ENCODE results near the gene CLEC11A. TPM values are rescaled to one million over a fixed set of nuclear protein-coding genes. Genes with fewer than 3 reads are reported as not detected.
A peak's percentile ranks its signal among the peaks of the same experiment; 100 is the strongest.

The CLEC11A gene
- total RNA-seq, 5 donors from 2014 or later (not counting 1 experiment from before 2014, with no cell fraction given) = 1.4 to 5.0 (median 3.7) TPM

DNA sequence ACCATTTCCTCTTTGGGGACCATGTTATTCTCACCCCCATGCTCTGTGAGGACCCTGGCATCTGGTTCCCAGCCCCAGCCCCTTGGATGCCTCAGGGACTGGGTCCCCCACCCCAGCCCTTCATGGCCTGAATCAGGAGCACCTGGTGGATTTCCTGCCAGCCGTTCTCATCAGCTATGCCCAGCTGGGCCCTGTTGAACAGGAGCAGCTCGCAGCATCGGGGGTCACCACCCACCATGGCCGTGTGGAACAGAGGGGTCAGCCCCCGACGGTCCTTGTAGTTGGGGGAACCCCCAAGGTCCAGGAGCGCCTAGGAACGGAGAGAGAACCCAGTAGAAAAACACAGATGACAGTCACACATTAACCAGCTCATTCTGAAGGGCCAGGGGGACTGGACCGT is 11.4 kb upstream of the CLEC11A start:
- Mint-ChIP-seq H3K4me1 (peaks cover 7 to 15% (median 9%) of the 10 kb centered on the region in 3 donors), H3K36me3 (no peaks in the 10 kb centered on the region), H3K27ac (no peak overlapping the region), H3K27me3 (peaks cover 31 to 70% of the 10 kb centered on the region in 2 donors), H3K9me3 (no peaks in the 10 kb centered on the region), H3K4me3 (no peak overlapping the region)
- Histone ChIP-seq H3K4me1 (ENCODE audit: control insufficient read depth in 1 of 2, extremely low read depth in 1 of 2, insufficient read depth in 2 of 2, low read length in 2 of 2) (peaks cover 0 to 18% of the 10 kb centered on the region in 2 experiments), H3K9me3 (no peaks in the 10 kb centered on the region), H3K27me3 (replicated peaks in 1 of 2; ENCODE audit: control insufficient read depth in 2 of 2, extremely low read depth in 1 of 2, insufficient read depth in 2 of 2, low read length in 1 of 2) (peaks cover 0 to 65% of the 10 kb centered on the region in 2 experiments), H3K27ac (ENCODE audit: low read length) (no peak overlapping the region), H3K36me3 (ENCODE audit: control insufficient read depth in 2 of 2, extremely low read depth in 1 of 2, insufficient read depth in 1 of 2, low read length in 1 of 2) (no peaks in the 10 kb centered on the region), H3K4me3 (ENCODE audit: control insufficient read depth in 1 of 2, extremely low read depth in 1 of 2, low read length in 1 of 2) (no peak overlapping the region)
- ChIA-PET POLR2A (no interaction called here), CTCF (no interaction called here)
- 49% methylated on average over 9 of the region's 9 CpGs for WGBS (ENCODE audit: insufficient coverage)
- no peak for ATAC-seq (replicated peaks in 1 of 4)
- no peak for DNase-seq

DNA sequence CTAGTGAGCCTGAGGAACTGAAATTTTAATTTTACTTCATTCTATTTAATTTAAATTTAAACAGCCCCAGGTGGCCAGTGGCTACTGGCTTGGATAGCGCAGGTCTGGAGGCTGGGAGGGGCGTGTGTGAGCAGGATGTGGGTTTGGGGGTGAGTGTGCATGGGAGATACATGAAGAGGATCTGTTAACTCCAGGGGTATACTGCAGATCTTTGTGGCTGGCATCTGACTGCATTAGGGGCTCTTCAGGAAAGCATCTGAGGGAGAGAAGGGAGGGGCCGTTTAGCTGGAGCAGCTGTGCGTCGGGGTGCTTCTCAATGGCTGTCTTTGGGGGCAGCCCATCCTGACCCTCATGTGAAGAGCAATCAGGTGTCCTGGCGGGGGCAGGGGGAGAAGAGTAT is 10.3 kb upstream of the CLEC11A start:
- Histone ChIP-seq H3K36me3 (ENCODE audit: control insufficient read depth in 2 of 2, extremely low read depth in 1 of 2, insufficient read depth in 1 of 2, low read length in 1 of 2) (no peaks in the 10 kb centered on the region), H3K4me3 (ENCODE audit: control insufficient read depth in 1 of 2, extremely low read depth in 1 of 2, low read length in 1 of 2) (no peak overlapping the region), H3K27me3 (replicated peaks in 1 of 2; ENCODE audit: control insufficient read depth in 2 of 2, extremely low read depth in 1 of 2, insufficient read depth in 2 of 2, low read length in 1 of 2) (peaks cover 0 to 75% of the 10 kb centered on the region in 2 experiments), H3K9me3 (no peaks in the 10 kb centered on the region), H3K27ac (ENCODE audit: low read length) (no peak overlapping the region), H3K4me1 (ENCODE audit: control insufficient read depth in 1 of 2, extremely low read depth in 1 of 2, insufficient read depth in 2 of 2, low read length in 2 of 2) (peaks cover 0 to 23% of the 10 kb centered on the region in 2 experiments)
- Mint-ChIP-seq H3K4me1 (peaks cover 11 to 15% (median 11%) of the 10 kb centered on the region in 3 donors), H3K27me3 (peaks cover 38 to 74% of the 10 kb centered on the region in 2 donors), H3K36me3 (no peaks in the 10 kb centered on the region), H3K9me3 (no peaks in the 10 kb centered on the region), H3K27ac (no peak overlapping the region), H3K4me3 (peak overlapping the region in 1 of 3 donors; percentile 43)
- CTCF ChIA-PET = no interaction called here
- WGBS (ENCODE audit: insufficient coverage) = 12% methylated on average over 6 of the region's 6 CpGs
- POLR2A ChIA-PET = no interaction called here
- ATAC-seq (replicated peaks in 1 of 4) (peak in 2 of 4 experiments; percentile 37 to 52), DNase-seq (no peak)

DNA sequence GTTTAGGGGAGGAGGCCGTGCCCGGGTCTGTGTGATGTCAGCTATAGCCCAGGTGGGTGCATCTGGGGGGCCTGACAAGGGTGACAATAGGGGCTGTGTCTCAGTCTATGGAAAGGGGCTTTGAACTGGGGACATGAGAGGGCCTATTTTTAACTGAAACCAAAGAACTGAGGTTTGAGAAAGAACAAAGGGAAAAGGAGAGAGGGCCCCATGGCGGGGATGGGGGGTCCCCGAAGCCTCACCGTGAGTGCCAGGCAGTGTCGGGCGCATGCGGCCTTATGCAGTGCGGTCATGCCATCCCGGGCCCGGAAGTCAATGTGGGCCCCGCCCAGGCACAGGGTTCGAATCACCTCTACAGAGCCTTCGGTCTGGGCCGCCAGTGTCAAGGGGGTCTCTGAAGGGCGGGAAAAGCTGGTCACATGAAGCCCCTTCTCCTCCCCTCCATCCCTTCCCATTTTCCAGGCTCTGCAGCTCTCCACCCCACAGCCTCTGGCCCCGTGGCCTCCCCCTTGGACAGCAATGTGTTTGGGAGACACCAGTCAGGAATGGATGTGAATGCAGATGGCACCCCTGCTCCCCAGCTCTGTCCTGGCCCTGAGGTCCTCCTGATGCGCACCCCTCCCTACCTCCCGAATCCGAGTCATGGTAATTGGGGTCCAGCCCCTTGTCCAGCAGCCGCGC is 9.5 kb upstream of the CLEC11A start:
- Mint-ChIP-seq H3K36me3 (no peaks in the 10 kb centered on the region), H3K9me3 (no peaks in the 10 kb centered on the region), H3K4me1 (peaks cover 11 to 15% (median 11%) of the 10 kb centered on the region in 3 donors), H3K27ac (no peak overlapping the region), H3K4me3 (peak overlapping the region in 1 of 3 donors; percentile 43), H3K27me3 (peaks cover 39 to 72% of the 10 kb centered on the region in 2 donors)
- ATAC-seq (replicated peaks in 1 of 4) (peak in 2 of 4 experiments; percentile 34 to 79), DNase-seq (peak in 6 of 35 experiments; percentile 12 to 47 (median 33))
- peaks cover 0 to 29% of the 10 kb centered on the region in 2 experiments for H3K4me1 ChIP-seq (ENCODE audit: control insufficient read depth in 1 of 2, extremely low read depth in 1 of 2, insufficient read depth in 2 of 2, low read length in 2 of 2)
- no peaks in the 10 kb centered on the region for H3K9me3 ChIP-seq
- H3K27me3 ChIP-seq (replicated peaks in 1 of 2; ENCODE audit: control insufficient read depth in 2 of 2, extremely low read depth in 1 of 2, insufficient read depth in 2 of 2, low read length in 1 of 2) = peaks cover 0 to 80% of the 10 kb centered on the region in 2 experiments
- ChIA-PET CTCF (interaction anchor here (0.6 to 1.0 kb wide), 2 partner anchors 11 to 539 kb away, joined by 3 to 4 read pairs; no protein-coding TSS in a partner anchor), POLR2A (no interaction called here)
- 41% methylated on average over 20 of the region's 22 CpGs for WGBS (ENCODE audit: insufficient coverage)
- no peak overlapping the region for H3K4me3 ChIP-seq (ENCODE audit: control insufficient read depth in 1 of 2, extremely low read depth in 1 of 2, low read length in 1 of 2)
- no peaks in the 10 kb centered on the region for H3K36me3 ChIP-seq (ENCODE audit: control insufficient read depth in 2 of 2, extremely low read depth in 1 of 2, insufficient read depth in 1 of 2, low read length in 1 of 2)
- H3K27ac ChIP-seq (ENCODE audit: low read length) = no peak overlapping the region

- peaks cover 4 to 88% of the 10 kb centered on the region in 2 experiments for H3K27me3 ChIP-seq (replicated peaks in 1 of 2; ENCODE audit: control insufficient read depth in 2 of 2, extremely low read depth in 1 of 2, insufficient read depth in 2 of 2, low read length in 1 of 2)
- H3K4me3 ChIP-seq (ENCODE audit: control insufficient read depth in 1 of 2, extremely low read depth in 1 of 2, low read length in 1 of 2) = no peak overlapping the region
- H3K27me3 Mint-ChIP-seq = peaks cover 45 to 73% of the 10 kb centered on the region in 2 donors
- CTCF ChIA-PET = no interaction called here
- H3K27ac ChIP-seq (ENCODE audit: low read length) = no peak overlapping the region
- 88% methylated on average over 34 of the region's 39 CpGs for WGBS (ENCODE audit: insufficient coverage)
- no peaks in the 10 kb centered on the region for H3K9me3 ChIP-seq
- H3K9me3 Mint-ChIP-seq = no peaks in the 10 kb centered on the region
- H3K4me3 Mint-ChIP-seq = peak overlapping the region in 1 of 3 donors; percentile 37
- DNase-seq (no peak), ATAC-seq (replicated peaks in 1 of 4) (no peak)
- H3K4me1 ChIP-seq (ENCODE audit: control insufficient read depth in 1 of 2, extremely low read depth in 1 of 2, insufficient read depth in 2 of 2, low read length in 2 of 2) = peaks cover 0 to 33% of the 10 kb centered on the region in 2 experiments
- H3K27ac Mint-ChIP-seq = no peak overlapping the region
- no peaks in the 10 kb centered on the region for H3K36me3 Mint-ChIP-seq
- H3K4me1 Mint-ChIP-seq = peaks cover 20 to 25% (median 21%) of the 10 kb centered on the region in 3 donors
- no peaks in the 10 kb centered on the region for H3K36me3 ChIP-seq (ENCODE audit: control insufficient read depth in 2 of 2, extremely low read depth in 1 of 2, insufficient read depth in 1 of 2, low read length in 1 of 2)
- POLR2A ChIA-PET = no interaction called here
These were observed 6.8 kb upstream of the CLEC11A start for GRCh38 chr19:50716178-50717025.

DNA sequence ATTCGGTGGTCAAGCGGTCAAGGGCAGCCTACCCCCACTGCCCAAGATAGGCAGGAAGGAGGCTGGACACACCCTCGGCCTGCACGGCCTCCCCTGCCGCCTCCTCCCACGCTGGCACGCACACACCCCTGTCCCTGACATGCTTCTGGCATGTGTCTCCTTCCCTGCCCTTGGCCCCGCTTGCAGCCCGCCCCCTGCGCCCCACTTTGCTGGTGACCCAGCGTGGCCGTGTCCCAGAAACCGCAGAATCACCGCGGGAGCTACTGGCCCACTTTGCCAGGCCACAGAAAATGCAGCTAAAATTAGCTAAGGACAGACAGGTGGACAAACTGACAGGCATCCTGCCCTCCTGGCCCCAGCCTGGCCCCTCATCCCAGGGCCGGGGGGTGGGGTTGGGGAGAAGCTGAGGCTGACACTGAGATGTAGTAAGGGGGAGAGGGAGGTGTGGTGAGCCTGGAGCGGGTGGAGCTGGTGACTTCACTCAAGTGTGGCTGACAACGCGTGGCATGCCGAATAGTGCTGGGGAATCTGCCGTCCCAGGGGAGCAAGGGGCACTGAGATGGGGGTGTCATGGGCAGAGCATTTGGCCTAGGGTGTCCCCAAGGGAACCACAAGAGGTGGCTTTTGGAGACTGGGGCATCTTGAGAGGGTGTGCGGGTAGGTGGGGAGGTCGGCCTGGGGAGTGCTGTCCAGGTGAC is 6.0 kb upstream of the CLEC11A start:
- ChIA-PET POLR2A (no interaction called here), CTCF (no interaction called here)
- Mint-ChIP-seq H3K4me3 (peak overlapping the region in 2 of 3 donors; percentile 9 to 64), H3K36me3 (no peaks in the 10 kb centered on the region), H3K27ac (no peak overlapping the region), H3K4me1 (peaks cover 20 to 24% (median 21%) of the 10 kb centered on the region in 3 donors), H3K27me3 (peaks cover 50 to 74% of the 10 kb centered on the region in 2 donors), H3K9me3 (no peaks in the 10 kb centered on the region)
- Histone ChIP-seq H3K27ac (ENCODE audit: low read length) (no peak overlapping the region), H3K36me3 (ENCODE audit: control insufficient read depth in 2 of 2, extremely low read depth in 1 of 2, insufficient read depth in 1 of 2, low read length in 1 of 2) (no peaks in the 10 kb centered on the region), H3K4me3 (ENCODE audit: control insufficient read depth in 1 of 2, extremely low read depth in 1 of 2, low read length in 1 of 2) (no peak overlapping the region), H3K27me3 (replicated peaks in 1 of 2; ENCODE audit: control insufficient read depth in 2 of 2, extremely low read depth in 1 of 2, insufficient read depth in 2 of 2, low read length in 1 of 2) (peaks cover 4 to 83% of the 10 kb centered on the region in 2 experiments), H3K4me1 (ENCODE audit: control insufficient read depth in 1 of 2, extremely low read depth in 1 of 2, insufficient read depth in 2 of 2, low read length in 2 of 2) (peaks cover 0 to 33% of the 10 kb centered on the region in 2 experiments), H3K9me3 (no peaks in the 10 kb centered on the region)
- 78% methylated on average over 23 of the region's 23 CpGs for WGBS (ENCODE audit: insufficient coverage)
- ATAC-seq (replicated peaks in 1 of 4) = no peak
- DNase-seq = no peak

DNA sequence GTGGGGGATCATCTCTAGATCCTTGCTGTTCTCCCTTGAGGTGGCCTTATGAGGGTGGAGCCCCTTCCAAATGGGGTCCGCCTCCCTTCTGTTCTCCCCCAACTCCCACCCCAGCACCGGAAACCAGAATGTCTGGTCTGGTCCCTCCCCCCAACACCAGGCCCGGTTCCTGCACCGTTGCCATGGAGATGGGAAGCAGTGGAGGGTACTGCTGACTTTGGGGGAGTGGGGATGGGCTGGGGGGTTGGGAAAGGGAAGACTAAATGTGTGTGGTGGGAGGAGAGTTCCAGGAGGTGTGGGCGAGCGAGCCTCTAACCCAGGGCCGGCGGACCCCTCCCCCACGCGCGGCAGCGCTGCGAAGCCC is 5.3 kb upstream of the CLEC11A start:
- no peak overlapping the region for H3K27ac Mint-ChIP-seq
- peaks cover 17 to 19% (median 18%) of the 10 kb centered on the region in 3 donors for H3K4me1 Mint-ChIP-seq
- no peaks in the 10 kb centered on the region for H3K36me3 Mint-ChIP-seq
- no peaks in the 10 kb centered on the region for H3K9me3 Mint-ChIP-seq
- H3K4me1 ChIP-seq (ENCODE audit: control insufficient read depth in 1 of 2, extremely low read depth in 1 of 2, insufficient read depth in 2 of 2, low read length in 2 of 2) = peaks cover 0 to 27% of the 10 kb centered on the region in 2 experiments
- ChIA-PET POLR2A (no interaction called here), CTCF (no interaction called here)
- H3K27ac ChIP-seq (ENCODE audit: low read length) = no peak overlapping the region
- no peaks in the 10 kb centered on the region for H3K36me3 ChIP-seq (ENCODE audit: control insufficient read depth in 2 of 2, extremely low read depth in 1 of 2, insufficient read depth in 1 of 2, low read length in 1 of 2)
- H3K4me3 ChIP-seq (ENCODE audit: control insufficient read depth in 1 of 2, extremely low read depth in 1 of 2, low read length in 1 of 2) = no peak overlapping the region
- peaks cover 4 to 83% of the 10 kb centered on the region in 2 experiments for H3K27me3 ChIP-seq (replicated peaks in 1 of 2; ENCODE audit: control insufficient read depth in 2 of 2, extremely low read depth in 1 of 2, insufficient read depth in 2 of 2, low read length in 1 of 2)
- H3K4me3 Mint-ChIP-seq = peak overlapping the region in 1 of 3 donors; percentile 64
- no CpG with 5 or more reads among the region's 13 CpGs for WGBS (ENCODE audit: insufficient coverage)
- no peaks in the 10 kb centered on the region for H3K9me3 ChIP-seq
- DNase-seq (no peak), ATAC-seq (replicated peaks in 1 of 4) (no peak)
- H3K27me3 Mint-ChIP-seq = peaks cover 49 to 74% of the 10 kb centered on the region in 2 donors

All from T-cell (primary cell).